ENCODE results near the gene DAW1.

- TF ChIP-seq POLR2A (IDR thresholded peaks at IDR 0.05) (no peak), CTCF (IDR thresholded peaks at IDR 0.05) (no peak)
These were observed 9.0 kb downstream of the DAW1 start for GRCh38 chr2:227880460-227880859.

All from adrenal gland (tissue), 5 donors.